ENCODE data around the gene TBL2.
"Not testable (repeated sequence)": the region's sequence is repeated elsewhere in the genome, so short reads cannot be mapped to it uniquely, and the experiment has no call there.

Gene TBL2

GRCh38 chr7:73578342-73579128, at the start of gene TBL2:
Gene TBL2, minus strand, starts transcription at chr7:73578579. Its CDS starts 30 bp downstream, at chr7:73578549.
- DNase-seq (ENCODE audit: low read depth): peak; percentile 98

DNA sequence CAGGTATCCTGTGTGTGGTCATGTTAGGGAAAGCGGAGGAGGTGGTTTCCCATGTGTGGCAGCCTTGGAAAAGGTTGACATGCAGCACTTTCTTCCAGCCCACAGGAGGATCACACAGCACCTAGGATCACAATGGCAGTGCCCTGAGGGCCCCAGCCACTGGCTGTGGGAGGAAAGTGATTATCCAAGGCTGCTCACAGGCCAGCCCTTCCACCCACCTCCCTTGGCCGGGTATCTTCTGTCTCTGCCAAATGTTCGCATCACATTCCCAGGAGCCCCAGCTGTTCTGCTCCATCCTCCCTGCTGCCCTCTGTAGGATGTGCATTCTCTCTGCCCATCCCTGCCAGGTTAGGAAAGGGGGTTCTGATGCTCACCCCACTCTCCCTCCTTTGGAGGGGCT, 48.4 kb upstream of the TBL2 start:
- DNase-seq (ENCODE audit: low read depth): no peak

DNA sequence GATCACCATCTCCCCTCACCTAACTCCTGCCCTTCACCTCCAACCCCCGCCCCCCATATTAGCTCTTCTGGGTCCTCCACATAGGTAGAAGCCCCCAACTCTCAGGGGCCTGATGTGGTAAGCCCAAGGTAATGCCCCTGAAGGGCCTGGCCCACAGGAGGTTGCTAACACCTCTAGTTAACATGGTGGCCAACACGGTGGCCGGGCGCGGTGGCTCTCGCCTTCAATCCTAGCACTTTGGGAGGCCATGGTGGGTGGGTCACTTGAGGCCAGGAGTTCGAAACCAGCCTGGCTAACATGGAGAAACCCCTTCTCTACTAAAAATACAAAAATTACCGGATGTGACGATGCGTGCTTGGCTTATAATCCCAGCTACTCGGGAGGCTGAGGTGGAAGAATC, 46.9 kb upstream of the TBL2 start:
- no peak for DNase-seq (ENCODE audit: low read depth)

DNA sequence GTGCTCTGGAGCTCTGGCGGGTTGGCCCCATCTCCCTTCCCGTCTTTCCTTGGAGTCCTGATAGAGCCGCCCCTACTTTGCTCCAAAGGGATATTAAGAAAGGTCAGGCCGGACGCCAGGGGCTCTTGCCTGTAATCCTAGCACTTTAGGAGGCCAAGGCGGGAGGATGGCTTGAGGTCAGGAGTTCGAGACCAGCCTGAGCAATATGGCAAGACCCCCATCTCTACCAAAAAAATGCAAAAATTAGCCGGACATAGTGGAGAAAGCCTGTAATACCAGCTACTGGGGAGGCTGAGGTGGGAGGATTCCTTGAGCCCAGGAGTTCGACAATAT, 46.3 kb upstream of the TBL2 start:
- no peak for DNase-seq (ENCODE audit: low read depth)

GRCh38 chr7:73623798-73624668, 45.7 kb upstream of the TBL2 start, which contains the start of gene MLXIPL:
Gene MLXIPL, minus strand, starts transcription at chr7:73624522. Its CDS starts 30 bp downstream, at chr7:73624492.
- DNase-seq (ENCODE audit: low read depth): peak; percentile 20

GRCh38 chr7:73622909-73623797, 44.8 kb upstream of the TBL2 start:
- no peak for DNase-seq (ENCODE audit: low read depth)

- DNase-seq (ENCODE audit: low read depth): no peak
Observed at GRCh38 chr7:73622527-73622908, 44.1 kb upstream of the TBL2 start.

- DNase-seq (ENCODE audit: low read depth): no peak
Observed at GRCh38 chr7:73621168-73622063, 43.0 kb upstream of the TBL2 start.

DNA sequence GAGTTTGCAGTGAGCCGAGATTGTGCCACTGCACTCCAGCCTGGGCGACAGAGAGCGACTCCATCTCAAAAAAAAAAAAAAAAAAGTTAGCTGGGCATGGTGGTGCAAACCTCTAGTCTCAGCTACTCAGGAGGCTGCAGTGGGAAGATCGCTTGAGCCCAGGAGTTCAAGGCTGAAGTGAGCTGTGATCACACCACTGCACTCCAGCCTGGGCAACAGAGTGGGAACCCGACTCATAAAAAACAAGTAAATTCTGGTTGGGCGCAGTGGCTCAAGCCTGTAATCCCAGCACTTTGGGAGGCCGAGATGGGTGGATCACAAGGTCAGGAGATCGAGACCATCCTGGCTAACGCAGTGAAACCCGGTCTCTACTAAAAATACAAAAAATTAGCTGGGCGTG, 41.0 kb upstream of the TBL2 start:
- DNase-seq (ENCODE audit: low read depth): not testable (repeated sequence)

DNA sequence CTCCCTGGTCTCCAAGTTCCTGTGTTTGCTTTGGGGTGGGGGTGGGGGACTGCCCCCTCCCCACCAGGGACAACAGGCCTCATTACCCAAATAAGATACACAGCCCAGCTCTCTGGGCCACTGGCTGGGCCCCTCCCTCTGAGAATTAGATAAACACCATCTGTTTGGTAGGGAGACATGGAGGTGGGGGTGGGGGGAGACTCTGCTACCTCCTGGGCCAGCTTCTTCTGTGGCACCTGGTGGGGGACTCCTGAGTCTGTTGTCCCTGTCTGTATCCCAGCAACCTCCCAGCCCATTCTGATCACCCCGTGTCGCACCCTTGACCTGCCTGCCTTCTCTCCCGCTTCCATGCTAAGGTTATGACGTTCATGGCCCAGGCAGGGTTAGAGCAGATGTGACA, 40.2 kb upstream of the TBL2 start:
- DNase-seq (ENCODE audit: low read depth): no peak

GRCh38 chr7:73617520-73617919, 39.1 kb upstream of the TBL2 start:
- not testable (repeated sequence) for DNase-seq (ENCODE audit: low read depth)

- DNase-seq (ENCODE audit: low read depth): no peak
Observed at GRCh38 chr7:73615886-73616285, 37.5 kb upstream of the TBL2 start.

DNA sequence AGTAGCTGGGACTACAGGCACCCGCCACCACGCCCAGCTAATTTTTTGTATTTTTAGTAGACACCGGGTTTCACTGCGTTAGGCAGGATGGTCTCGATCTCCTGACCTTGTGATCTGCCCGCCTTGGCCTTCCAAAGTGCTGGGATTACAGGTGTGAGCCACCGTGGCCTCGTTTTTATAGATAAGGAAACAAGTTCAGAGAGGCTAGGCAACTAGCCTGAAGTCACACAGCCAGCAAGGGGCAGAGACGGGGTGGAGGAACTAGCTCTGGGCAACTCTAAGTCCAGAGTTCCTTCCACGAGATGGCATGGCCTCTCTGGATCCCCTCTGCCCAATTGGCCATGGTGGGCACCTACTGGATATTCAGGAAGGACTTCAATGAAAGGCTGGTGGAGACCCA, 36.6 kb upstream of the TBL2 start:
- DNase-seq (ENCODE audit: low read depth): not testable (repeated sequence)

- no peak for DNase-seq (ENCODE audit: low read depth)
Observed at GRCh38 chr7:73613954-73614735, 35.8 kb upstream of the TBL2 start.

GRCh38 chr7:73612598-73613269, 34.4 kb upstream of the TBL2 start:
- DNase-seq (ENCODE audit: low read depth): no peak

GRCh38 chr7:73611017-73611555, 32.7 kb upstream of the TBL2 start:
- DNase-seq (ENCODE audit: low read depth): no peak

DNA sequence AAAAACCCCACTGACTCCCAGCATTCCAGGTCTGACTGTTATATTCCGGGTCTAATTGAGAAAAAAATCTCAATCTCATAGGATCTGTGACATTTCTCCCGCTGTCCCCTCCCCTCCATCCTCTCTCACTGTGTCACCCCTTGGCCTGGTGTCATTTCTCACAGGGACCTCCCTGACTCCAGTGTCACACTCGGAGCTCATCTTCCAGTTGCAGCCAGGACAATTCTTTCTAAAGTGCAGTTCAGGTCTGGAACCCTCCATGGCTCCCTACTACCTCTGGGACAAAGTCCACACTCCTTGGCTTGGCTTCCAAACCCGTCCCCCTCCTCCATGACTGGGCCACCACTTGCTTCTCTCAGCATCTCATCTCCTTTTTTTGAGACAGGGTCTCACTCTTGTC, 31.7 kb upstream of the TBL2 start:
- DNase-seq (ENCODE audit: low read depth): no peak

DNA sequence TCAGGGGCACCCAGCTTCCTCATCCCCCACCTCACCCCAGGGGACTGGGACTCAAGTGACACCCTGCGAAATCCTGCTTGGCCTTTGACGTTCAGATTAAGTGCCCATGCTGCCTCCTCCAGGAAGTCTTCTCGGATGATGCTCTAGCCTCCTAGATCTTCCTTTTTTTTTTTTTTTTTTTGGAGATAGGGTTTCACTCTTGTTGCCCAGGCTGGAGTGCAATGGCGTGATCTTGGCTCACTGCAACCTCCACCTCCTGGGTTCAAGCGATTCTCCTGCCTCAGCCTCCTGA, 29.3 kb upstream of the TBL2 start:
- DNase-seq (ENCODE audit: low read depth): not testable (repeated sequence)

- peak; percentile 52 for DNase-seq (ENCODE audit: low read depth)
Observed at GRCh38 chr7:73606801-73607691, 28.7 kb upstream of the TBL2 start.
